Neural cell (in vitro differentiated cells): ENCODE results near the gene CENPX. TPM values are rescaled to one million over a fixed set of nuclear protein-coding genes. Genes with fewer than 3 reads are reported as not detected.

Experiments
- H2AFZ ChIP-seq: fragments of 200-600, 300-800 bp; sonication (generic), shearing (Covaris generic); 2 replicates; pipeline ENCODE4 v1.6.0; 2014; ENCODE audit warnings: low read depth, mild to moderate bottlenecking, antibody characterized with exemption, low read length, moderate library complexity
- H3F3A ChIP-seq: fragments of 200-600 bp; shearing (Covaris generic); 2 replicates; pipeline ENCODE4 v1.6.1; 2016; ENCODE audit warnings: mild to moderate bottlenecking, moderate library complexity, mixed read lengths, antibody characterized with exemption, low read length; ENCODE audit not compliant: insufficient read depth, poor library complexity, severe bottlenecking
- H3K27ac ChIP-seq: fragments of 200-600, 300-800 bp; sonication (generic), shearing (Covaris generic); 2 replicates; pipeline ENCODE4 v1.5.1; 2014; ENCODE audit warnings: mild to moderate bottlenecking, low read length, moderate library complexity
- H3K27me3 ChIP-seq: fragments of 300-800, 200-600 bp; sonication (generic), shearing (Covaris generic); 2 replicates; pipeline ENCODE4 v1.6.0; 2014; ENCODE audit warnings: mild to moderate bottlenecking, low read depth, low read length, moderate library complexity; ENCODE audit not compliant: insufficient read depth
- H3K36me3 ChIP-seq: fragments of 300-800, 200-600 bp; sonication (generic), shearing (Covaris generic); 2 replicates; pipeline ENCODE4 v1.5.1; 2014; ENCODE audit warnings: mild to moderate bottlenecking, antibody characterized with exemption, low read length, moderate library complexity; ENCODE audit not compliant: insufficient read depth
- H3K4me2 ChIP-seq: fragments of 300-800, 200-600 bp; sonication (generic), shearing (Covaris generic); 2 replicates; pipeline ENCODE4 v1.6.0; 2014; ENCODE audit warnings: mild to moderate bottlenecking, low read length
- H3K4me3 ChIP-seq: fragments of 300-800, 200-600 bp; sonication (generic), shearing (Covaris generic); 2 replicates; pipeline ENCODE4 v1.5.1; 2014; ENCODE audit warnings: mild to moderate bottlenecking, low read length, moderate library complexity
- H3K79me2 ChIP-seq: fragments of 200-600 bp; shearing (Covaris generic); replicated peaks from 2 replicates; pipeline ENCODE4 v1.6.0; 2014; ENCODE audit warnings: mild to moderate bottlenecking, low read length, moderate library complexity; ENCODE audit not compliant: insufficient read depth
- H3K9ac ChIP-seq: fragments of 300-800, 200-600 bp; sonication (generic), shearing (Covaris generic); 2 replicates; pipeline ENCODE4 v1.6.1; 2016; ENCODE audit warnings: mild to moderate bottlenecking, low read length, mixed read lengths
- H3K9me2 ChIP-seq: fragments of 200-600 bp; shearing (Covaris generic); 2 replicates; pipeline ENCODE4 v1.6.1; 2016; ENCODE audit warnings: mild to moderate bottlenecking, low read length, mixed read lengths; ENCODE audit not compliant: insufficient read depth
- H3K9me3 ChIP-seq: fragments of 200-600, 300-800 bp; sonication (generic), shearing (Covaris generic); 2 replicates; pipeline ENCODE4 v1.6.1; 2016; ENCODE audit warnings: mild to moderate bottlenecking, mixed run types, low read length, moderate library complexity, mixed read lengths
- H4K20me1 ChIP-seq: fragments of 200-600 bp; shearing (Covaris generic); 2 replicates; pipeline ENCODE4 v1.6.1; 2016; ENCODE audit warnings: mild to moderate bottlenecking, mixed run types; ENCODE audit not compliant: insufficient read depth
- EP300 ChIP-seq: fragments of 450-650 bp; conservative IDR thresholded peaks from 2 replicates; pipeline ENCODE4 v1.6.1; 2014; ENCODE audit warnings: antibody characterized with exemption, mild to moderate bottlenecking, moderate library complexity; ENCODE audit not compliant: poor library complexity, severe bottlenecking
- EZH2 ChIP-seq: fragments of 200-600, 300-800 bp; shearing (Covaris generic), sonication (generic); IDR thresholded peaks from 2 replicates; pipeline ENCODE4 v1.6.1; 2014; ENCODE audit warnings: antibody characterized with exemption, low read length, borderline replicate concordance, mild to moderate bottlenecking; ENCODE audit not compliant: insufficient read depth, poor library complexity, severe bottlenecking
- MXI1 ChIP-seq: fragments of 450-650 bp; conservative IDR thresholded peaks from 2 replicates; pipeline ENCODE4 v1.6.1; 2014; ENCODE audit warnings: antibody characterized with exemption, mild to moderate bottlenecking; ENCODE audit not compliant: poor library complexity, severe bottlenecking
- POLR2AphosphoS5 ChIP-seq: IDR thresholded peaks from 2 replicates; pipeline ENCODE4 v1.6.1; 2012
- RAD21 ChIP-seq: fragments of 450-650 bp; conservative IDR thresholded peaks from 2 replicates; pipeline ENCODE4 v1.6.1; 2014; ENCODE audit warnings: antibody characterized with exemption, mild to moderate bottlenecking, moderate library complexity
- SMC3 ChIP-seq: fragments of 450-650 bp; conservative IDR thresholded peaks from 2 replicates; pipeline ENCODE4 v1.6.1; 2014; ENCODE audit warnings: antibody characterized with exemption, mild to moderate bottlenecking, moderate library complexity; ENCODE audit not compliant: poor library complexity
- TAF1 ChIP-seq: IDR thresholded peaks from 2 replicates; pipeline ENCODE4 v1.6.1; 2012; ENCODE audit warnings: low read depth
- polyA plus RNA-seq: library from polyadenylated mRNA; depleted of rRNA; stranded (reverse); fragments of >200 nt; gene quantifications from 2 replicates; pipeline ENCODE4 v1.2.3, GENCODE V29; 2014
- TF ChIP-seq, protein P1 (sequence below): IDR thresholded peaks from 2 replicates; pipeline ENCODE4 v1.6.1; 2012; ENCODE audit warnings: borderline replicate concordance
- TF ChIP-seq, protein P2 (sequence below): fragments of 450-650 bp; IDR thresholded peaks from 2 replicates; pipeline ENCODE4 v1.5.1; 2014; ENCODE audit warnings: antibody characterized with exemption, mild to moderate bottlenecking, moderate library complexity; ENCODE audit not compliant: poor library complexity, severe bottlenecking

The CENPX gene
- polyA plus RNA-seq, 1 donor from 2014 or later, result 205 TPM

DNA sequence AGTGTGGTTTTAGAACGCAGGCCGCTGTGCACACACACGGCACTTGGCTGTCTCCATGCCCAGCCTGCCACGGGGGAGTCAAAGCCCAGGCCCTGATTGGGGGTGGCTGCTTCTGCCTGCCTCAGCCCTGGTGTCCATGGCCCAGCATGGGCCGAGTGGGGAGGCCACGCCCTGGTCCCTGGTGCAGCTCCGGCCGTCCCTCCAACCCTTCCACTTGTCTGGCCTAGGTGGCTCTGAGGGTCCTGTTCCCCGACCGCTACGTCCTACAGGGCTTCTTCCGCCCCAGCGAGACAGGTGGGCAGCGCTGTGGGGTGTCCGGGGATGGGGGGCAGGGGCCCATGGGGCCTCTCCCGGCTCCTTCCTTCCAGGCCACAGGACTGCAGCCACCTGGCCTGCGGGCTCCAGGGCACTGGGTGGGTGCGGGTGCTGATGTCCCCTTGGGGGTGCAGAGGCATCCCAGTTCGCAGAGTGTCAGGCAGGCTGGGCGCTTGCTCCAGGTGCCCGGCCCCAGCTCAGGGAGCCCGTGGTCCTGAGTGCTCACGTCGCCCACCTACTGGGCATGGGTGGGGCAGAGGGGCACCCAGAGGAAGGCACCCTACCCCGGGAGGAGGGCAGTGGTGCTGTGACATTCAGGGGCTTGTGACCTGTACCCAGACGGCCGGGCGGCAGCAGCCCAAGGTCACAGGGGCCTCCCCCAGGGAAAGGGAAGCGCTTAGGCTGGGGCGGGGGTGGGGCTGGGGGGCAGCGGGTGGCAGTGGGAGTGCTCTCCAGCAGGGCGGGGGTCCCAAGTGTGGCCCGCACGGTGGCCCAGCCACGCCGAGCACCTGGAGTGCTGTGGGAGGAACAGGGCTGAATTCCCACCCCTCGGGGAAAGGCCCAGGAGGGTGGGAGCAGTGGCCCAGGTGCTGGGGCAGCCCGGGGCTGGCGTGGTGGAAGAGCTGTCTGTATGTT, 11.8 kb downstream of the CENPX start:
- Histone ChIP-seq H3K9me2 (no peaks in the 10 kb centered on the region), H2AFZ (no peak overlapping the region), H3K79me2 (no peaks in the 10 kb centered on the region), H3F3A (no peaks in the 10 kb centered on the region), H3K27me3 (no peaks in the 10 kb centered on the region), H3K4me3 (no peak overlapping the region), H3K9ac (no peak overlapping the region), H3K27ac (no peak overlapping the region), H4K20me1 (no peaks in the 10 kb centered on the region), H3K36me3 (no peaks in the 10 kb centered on the region), H3K9me3 (no peaks in the 10 kb centered on the region), H3K4me2 (no peak overlapping the region)
- TF ChIP-seq, protein P1, sequence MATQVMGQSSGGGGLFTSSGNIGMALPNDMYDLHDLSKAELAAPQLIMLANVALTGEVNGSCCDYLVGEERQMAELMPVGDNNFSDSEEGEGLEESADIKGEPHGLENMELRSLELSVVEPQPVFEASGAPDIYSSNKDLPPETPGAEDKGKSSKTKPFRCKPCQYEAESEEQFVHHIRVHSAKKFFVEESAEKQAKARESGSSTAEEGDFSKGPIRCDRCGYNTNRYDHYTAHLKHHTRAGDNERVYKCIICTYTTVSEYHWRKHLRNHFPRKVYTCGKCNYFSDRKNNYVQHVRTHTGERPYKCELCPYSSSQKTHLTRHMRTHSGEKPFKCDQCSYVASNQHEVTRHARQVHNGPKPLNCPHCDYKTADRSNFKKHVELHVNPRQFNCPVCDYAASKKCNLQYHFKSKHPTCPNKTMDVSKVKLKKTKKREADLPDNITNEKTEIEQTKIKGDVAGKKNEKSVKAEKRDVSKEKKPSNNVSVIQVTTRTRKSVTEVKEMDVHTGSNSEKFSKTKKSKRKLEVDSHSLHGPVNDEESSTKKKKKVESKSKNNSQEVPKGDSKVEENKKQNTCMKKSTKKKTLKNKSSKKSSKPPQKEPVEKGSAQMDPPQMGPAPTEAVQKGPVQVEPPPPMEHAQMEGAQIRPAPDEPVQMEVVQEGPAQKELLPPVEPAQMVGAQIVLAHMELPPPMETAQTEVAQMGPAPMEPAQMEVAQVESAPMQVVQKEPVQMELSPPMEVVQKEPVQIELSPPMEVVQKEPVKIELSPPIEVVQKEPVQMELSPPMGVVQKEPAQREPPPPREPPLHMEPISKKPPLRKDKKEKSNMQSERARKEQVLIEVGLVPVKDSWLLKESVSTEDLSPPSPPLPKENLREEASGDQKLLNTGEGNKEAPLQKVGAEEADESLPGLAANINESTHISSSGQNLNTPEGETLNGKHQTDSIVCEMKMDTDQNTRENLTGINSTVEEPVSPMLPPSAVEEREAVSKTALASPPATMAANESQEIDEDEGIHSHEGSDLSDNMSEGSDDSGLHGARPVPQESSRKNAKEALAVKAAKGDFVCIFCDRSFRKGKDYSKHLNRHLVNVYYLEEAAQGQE, result no peak
- TF ChIP-seq SMC3 (no peak), EZH2 (no peak), EP300 (no peak), MXI1 (no peak), POLR2AphosphoS5 (no peak), TAF1 (no peak), RAD21 (no peak)
- TF ChIP-seq, protein P2, sequence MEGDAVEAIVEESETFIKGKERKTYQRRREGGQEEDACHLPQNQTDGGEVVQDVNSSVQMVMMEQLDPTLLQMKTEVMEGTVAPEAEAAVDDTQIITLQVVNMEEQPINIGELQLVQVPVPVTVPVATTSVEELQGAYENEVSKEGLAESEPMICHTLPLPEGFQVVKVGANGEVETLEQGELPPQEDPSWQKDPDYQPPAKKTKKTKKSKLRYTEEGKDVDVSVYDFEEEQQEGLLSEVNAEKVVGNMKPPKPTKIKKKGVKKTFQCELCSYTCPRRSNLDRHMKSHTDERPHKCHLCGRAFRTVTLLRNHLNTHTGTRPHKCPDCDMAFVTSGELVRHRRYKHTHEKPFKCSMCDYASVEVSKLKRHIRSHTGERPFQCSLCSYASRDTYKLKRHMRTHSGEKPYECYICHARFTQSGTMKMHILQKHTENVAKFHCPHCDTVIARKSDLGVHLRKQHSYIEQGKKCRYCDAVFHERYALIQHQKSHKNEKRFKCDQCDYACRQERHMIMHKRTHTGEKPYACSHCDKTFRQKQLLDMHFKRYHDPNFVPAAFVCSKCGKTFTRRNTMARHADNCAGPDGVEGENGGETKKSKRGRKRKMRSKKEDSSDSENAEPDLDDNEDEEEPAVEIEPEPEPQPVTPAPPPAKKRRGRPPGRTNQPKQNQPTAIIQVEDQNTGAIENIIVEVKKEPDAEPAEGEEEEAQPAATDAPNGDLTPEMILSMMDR, result no peak

DNA sequence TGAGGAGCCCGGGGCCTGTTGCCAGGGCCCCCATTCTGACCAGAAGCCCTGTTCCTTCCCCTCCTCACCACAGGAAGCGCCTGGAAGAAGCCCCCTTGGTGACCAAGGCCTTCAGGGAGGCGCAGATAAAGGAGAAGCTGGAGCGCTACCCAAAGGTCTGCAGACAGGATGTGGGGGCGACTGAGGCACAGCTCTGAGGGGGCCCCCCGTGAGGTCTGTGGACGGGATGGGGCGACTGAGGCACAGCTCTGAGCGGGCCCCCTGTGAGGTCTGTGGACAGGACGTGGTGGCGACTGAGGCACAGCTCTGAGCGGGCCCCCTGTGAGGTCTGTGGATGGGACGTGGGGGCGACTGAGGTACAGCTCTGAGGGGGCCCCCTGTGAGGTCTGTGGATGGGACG, 13.3 kb downstream of the CENPX start:
- Histone ChIP-seq H3K79me2 (no peaks in the 10 kb centered on the region), H3K9me2 (no peaks in the 10 kb centered on the region), H3K27me3 (no peaks in the 10 kb centered on the region), H3K27ac (no peak overlapping the region), H2AFZ (no peak overlapping the region), H3K4me2 (no peak overlapping the region), H3K36me3 (no peaks in the 10 kb centered on the region), H4K20me1 (no peaks in the 10 kb centered on the region), H3K9me3 (no peaks in the 10 kb centered on the region), H3K4me3 (no peak overlapping the region), H3K9ac (no peak overlapping the region), H3F3A (no peaks in the 10 kb centered on the region)
- TF ChIP-seq EZH2, result no peak
